K562 (cell line): ENCODE results near the gene MANBA. TPM values are rescaled to one million over a fixed set of nuclear protein-coding genes. Genes with fewer than 3 reads are reported as not detected.

ENCODE experiments used
- ATAC-seq: fragments of 200-7000 bp; cut with Tn5 transposase; 3 replicates; pipeline ENCODE4 v1.9.1; 2020; ENCODE audit warnings: moderate library complexity
- BruUV-seq: library from RNA; stranded (reverse); fragments of 400-500 nt; replicated peaks from 2 replicates; lab custom pipeline; 2021; lab: Mats Ljungman, UMichigan
- CTCF ChIA-PET: fragments of 300-600 bp; formaldehyde crosslinking; extraction: SDS; loops from one replicate; lab custom pipeline; 2021; ENCODE audit warnings: low intra/inter-chr PET ratio; lab: Yijun Ruan, JAX
- POLR2A ChIA-PET: fragments of 300-600, 350-650 bp; sonication (Branson Sonifier 250); formaldehyde crosslinking; extraction: SDS; loops from one replicate; lab custom pipeline; 2021; ENCODE audit warnings: antibody characterized with exemption, inconsistent platforms; lab: Yijun Ruan, JAX
- DNase-seq, 4 experiments: peaks; one replicate each; pipeline versions ENCODE4 v3.0.0 to v3.0.0-alpha.2; 2011 to 2018; ENCODE audit warnings: low spot score in 3 of 4, mixed read lengths in 3 of 4; ENCODE audit errors: extremely low read depth in 1 of 4
- FAIRE-seq: peaks from 2 replicates; lab custom pipeline; 2011; peaks lifted over from hg19 to GRCh38; lab: Jason Lieb, UNC
- H2AFZ ChIP-seq: 2 replicates; pipeline ENCODE4 v1.6.0; 2011; ENCODE audit warnings: low read depth, low read length, control low read depth, inconsistent platforms
- H3K27ac ChIP-seq: fragments of 200-600 bp; 3 replicates; pipeline ENCODE4 v1.8.0; 2011; ENCODE audit warnings: low read depth, mild to moderate bottlenecking, control low read depth, inconsistent platforms, low read length, moderate library complexity, mixed read lengths; ENCODE audit errors: extremely low read depth
- H3K27me3 ChIP-seq, 2 experiments: fragments of 300-600 bp in 1 of 2; 2 replicates in 1 of 2; 3 replicates in 1 of 2; pipeline versions ENCODE4 v1.6.0 to v1.8.0; 2011; ENCODE audit warnings: inconsistent platforms in 2 of 2, low read length in 2 of 2, mild to moderate bottlenecking in 1 of 2, mixed read lengths in 1 of 2, moderate library complexity in 1 of 2; ENCODE audit not compliant: control insufficient read depth in 2 of 2, insufficient read depth in 2 of 2
- H3K36me3 ChIP-seq: fragments of 300-600 bp; 3 replicates; pipeline ENCODE4 v1.8.0; 2011; ENCODE audit warnings: mild to moderate bottlenecking, low read length, inconsistent platforms; ENCODE audit not compliant: control insufficient read depth, insufficient read depth
- H3K4me1 ChIP-seq, 2 experiments: fragments of 200-600 bp in 1 of 2; replicated peaks in 1 of 2; 2 replicates in 1 of 2; 3 replicates in 1 of 2; pipeline versions ENCODE4 v1.5.1 to v1.8.0; 2011; ENCODE audit warnings: inconsistent platforms in 2 of 2, low read length in 2 of 2, mild to moderate bottlenecking in 1 of 2, mixed read lengths in 1 of 2, moderate library complexity in 1 of 2; ENCODE audit not compliant: control insufficient read depth in 2 of 2, insufficient read depth in 2 of 2
- H3K4me2 ChIP-seq: 2 replicates; pipeline ENCODE4 v1.6.1; 2011; ENCODE audit warnings: low read length, control low read depth, inconsistent platforms, mixed read lengths; ENCODE audit not compliant: insufficient read depth
- H3K4me3 ChIP-seq: fragments of 200-600 bp; sonication (generic), shearing (Covaris generic); 2 replicates; pipeline ENCODE4 v1.5.1; 2016; ENCODE audit warnings: control low read depth, inconsistent platforms
- H3K79me2 ChIP-seq: fragments of 200-600 bp; 3 replicates; pipeline ENCODE4 v1.8.0; 2011; ENCODE audit warnings: low read length, inconsistent platforms; ENCODE audit not compliant: control insufficient read depth, insufficient read depth
- H3K9ac ChIP-seq, 2 experiments: 2 replicates each; pipeline versions ENCODE4 v1.6.0 to v1.6.1; 2011; ENCODE audit warnings: low read depth in 2 of 2, low read length in 2 of 2, control low read depth in 1 of 2, inconsistent platforms in 1 of 2, mild to moderate bottlenecking in 1 of 2, mixed read lengths in 1 of 2; ENCODE audit not compliant: insufficient read depth in 1 of 2
- H3K9me1 ChIP-seq: one replicate; pipeline ENCODE4 v1.6.0; 2011; ENCODE audit warnings: inconsistent platforms, mild to moderate bottlenecking, low read length, moderate library complexity; ENCODE audit not compliant: control insufficient read depth, insufficient read depth
- H3K9me3 ChIP-seq: replicated peaks from 2 replicates; pipeline ENCODE4 v1.5.1; 2011; ENCODE audit warnings: low read depth, low read length, inconsistent platforms; ENCODE audit not compliant: control insufficient read depth, insufficient read depth
- H4K20me1 ChIP-seq: replicated peaks from 2 replicates; pipeline ENCODE4 v1.6.1; 2011; ENCODE audit warnings: low read length, inconsistent platforms, mixed read lengths; ENCODE audit not compliant: control insufficient read depth, insufficient read depth
- ARID3B ChIP-seq: fragments of 250-450 bp; sonication (Bioruptor Pico); IDR thresholded peaks from 2 replicates; pipeline ENCODE4 v1.4.0; 2020; ENCODE audit warnings: borderline replicate concordance
- GTF2B ChIP-seq: IDR thresholded peaks from 2 replicates; pipeline ENCODE4 v1.6.1; 2011; ENCODE audit not compliant: insufficient read length; ENCODE audit errors: extremely low read depth
- MXI1 ChIP-seq: IDR thresholded peaks from 2 replicates; pipeline ENCODE4 v1.6.1; 2011; ENCODE audit warnings: low read depth, mild to moderate bottlenecking, improper control_type of control experiment, low read length
- XRCC4 ChIP-seq: IDR thresholded peaks from one replicate; pipeline ENCODE4 v1.6.1; 2011; ENCODE audit not compliant: insufficient read depth, insufficient read length; ENCODE audit errors: extremely low read depth
- ZBED1 ChIP-seq: IDR thresholded peaks from 2 replicates; pipeline ENCODE4 v1.6.1; 2014
- in situ Hi-C: fragments of 300-500 bp; cut with MboI; formaldehyde crosslinking; loops from 4 replicates; pipeline ENCODE4 v1.15.0; 2018; ENCODE audit warnings: inconsistent platforms, mixed read lengths
- intact Hi-C: fragments of 100-400 bp; cut with micrococcal nuclease; formaldehyde crosslinking; loops from 2 replicates; pipeline ENCODE4 v1.14.2; 2022
- polyA plus RNA-seq, 8 experiments: library from polyadenylated mRNA; depleted of rRNA in 4 of 8; stranded (reverse) in 5 of 8; unstranded in 3 of 8; fragments of >200 nt; fragmentation: Nextera tagmentation in 2 of 8; fragmentation: Illumina TruSeq in 1 of 8; extraction: Ambion mirVana in 2 of 8; extraction: Trizol in 1 of 8; gene quantifications; 2 replicates each; pipeline versions ENCODE4 v1.2.1 to v1.2.3, GENCODE V29; 2011 to 2014; ENCODE audit warnings: inconsistent platforms in 1 of 8, missing spikeins in 1 of 8
- total RNA-seq, 7 experiments: library from RNA; depleted of rRNA in 6 of 7; stranded (reverse); fragments of >200 nt in 6 of 7; fragmentation: Illumina TruSeq in 2 of 7; extraction: Trizol in 2 of 7; gene quantifications; 2 replicates each; pipeline versions ENCODE4 v1.2.1 to v1.2.3, GENCODE V29; 2011 to 2021; ENCODE audit warnings: low replicate concordance in 1 of 7

The MANBA gene
- total and polyA plus RNA-seq, 9 of the 15 experiments (the other 6 are each of a cell fraction or from before 2014, with no cell fraction given): 1.8 to 12.9 (median 7.7) TPM

GRCh38 chr4:102726068-102726467 lies 34.7 kb downstream of the MANBA start:
- Histone ChIP-seq H3K9me3 (no peaks in the 10 kb centered on the region), H3K9ac (no peak overlapping the region), H3K4me1 (peaks cover 4 to 5% of the 10 kb centered on the region in 2 experiments; a peak in 3 of 5 replicates), H3K27me3 (no peaks in the 10 kb centered on the region), H3K4me3 (no peak overlapping the region), H3K9me1 (no peaks in the 10 kb centered on the region), H3K79me2 (no peaks in the 10 kb centered on the region), H3K36me3 (peaks cover 3% of the 10 kb centered on the region; the same call in 2 of the 3 replicates), H2AFZ (no peak overlapping the region), H4K20me1 (no peaks in the 10 kb centered on the region), H3K27ac (no peak overlapping the region), H3K4me2 (no peak overlapping the region)
- ChIA-PET POLR2A (no interaction called here), CTCF (no interaction called here)
- TF ChIP-seq GTF2B (no peak), XRCC4 (no peak), MXI1 (no peak), ZBED1 (no peak), ARID3B (CRISPR knock-in tag) (no peak)
- FAIRE-seq (no peak), DNase-seq (no peak), ATAC-seq (no peak)
- in situ Hi-C loops (no loop called here), intact Hi-C loops (no loop called here)
- no TSS peak for BruUV-seq
